Fibroblast of skin of right biceps (primary cell): ENCODE data around the gene MKNK2.
"Not testable (repeated sequence)": the region's sequence is repeated elsewhere in the genome, so short reads cannot be mapped to it uniquely, and the experiment has no call there.

ENCODE experiments used
- DNase-seq: peaks from one replicate; pipeline ENCODE4 v3.0.0-alpha.2; 2013

The MKNK2 gene

DNA sequence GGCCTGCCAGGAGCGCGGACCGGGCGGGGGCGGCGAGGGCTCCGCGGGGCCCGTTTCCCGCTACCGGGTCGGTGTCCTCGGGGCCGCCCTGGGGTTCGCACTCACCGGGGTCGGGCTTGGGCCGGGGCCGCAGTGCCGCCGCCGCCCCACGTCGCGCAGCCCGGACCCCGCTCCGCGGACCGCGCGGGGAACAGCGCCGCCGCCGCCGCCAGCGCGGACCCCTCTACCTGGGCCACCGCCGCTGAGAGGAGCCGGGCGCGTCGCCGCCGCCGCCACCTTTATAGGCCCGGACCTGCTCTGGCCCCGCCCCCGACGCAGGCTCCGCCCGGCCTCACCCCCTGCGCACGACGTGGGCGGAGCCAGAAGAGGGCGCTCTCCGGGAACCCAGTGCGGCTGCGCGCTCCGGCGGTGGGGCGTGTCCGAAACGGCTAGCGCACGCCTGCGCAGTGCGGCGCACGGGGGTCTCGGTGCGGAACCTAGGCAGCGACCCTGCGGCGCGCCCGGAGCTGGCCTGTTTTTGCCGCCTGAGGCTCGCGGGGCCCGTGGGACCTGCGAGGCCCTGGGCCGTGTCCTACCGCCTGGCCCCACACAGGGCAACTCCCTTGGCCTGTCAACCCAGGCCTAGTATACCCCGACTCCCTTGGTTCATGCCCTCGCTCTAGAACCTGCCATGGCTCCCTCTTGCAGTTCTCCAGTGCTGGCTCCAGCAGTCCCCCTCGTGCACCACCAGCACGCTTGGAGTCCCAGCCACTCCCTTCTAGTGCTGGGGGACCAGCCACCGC is at the start of gene MKNK2:
Gene MKNK2, minus strand, starts transcription at position 254 of the 782 bp plus-strand sequence. CDS start 393 bp downstream, outside the sequence.
- DNase-seq = peak; percentile 86

DNA sequence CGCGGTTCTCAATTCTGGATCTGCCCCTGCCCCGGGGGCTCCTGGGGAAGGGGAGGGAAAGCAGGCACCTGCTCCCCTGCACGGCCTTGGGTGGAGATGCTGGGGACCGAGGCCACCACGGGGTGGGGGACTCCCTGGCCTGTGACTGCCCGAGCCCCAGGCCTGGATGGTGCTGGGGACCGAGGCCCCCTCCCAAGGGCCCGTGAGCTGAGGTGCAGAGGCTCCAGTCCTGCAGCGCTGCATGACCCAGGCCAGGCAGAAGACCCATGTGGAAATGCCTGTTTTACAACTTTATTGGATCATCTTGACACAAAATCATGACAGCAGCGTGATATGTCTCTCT is 49.6 kb upstream of the MKNK2 start:
- no peak for DNase-seq

DNA sequence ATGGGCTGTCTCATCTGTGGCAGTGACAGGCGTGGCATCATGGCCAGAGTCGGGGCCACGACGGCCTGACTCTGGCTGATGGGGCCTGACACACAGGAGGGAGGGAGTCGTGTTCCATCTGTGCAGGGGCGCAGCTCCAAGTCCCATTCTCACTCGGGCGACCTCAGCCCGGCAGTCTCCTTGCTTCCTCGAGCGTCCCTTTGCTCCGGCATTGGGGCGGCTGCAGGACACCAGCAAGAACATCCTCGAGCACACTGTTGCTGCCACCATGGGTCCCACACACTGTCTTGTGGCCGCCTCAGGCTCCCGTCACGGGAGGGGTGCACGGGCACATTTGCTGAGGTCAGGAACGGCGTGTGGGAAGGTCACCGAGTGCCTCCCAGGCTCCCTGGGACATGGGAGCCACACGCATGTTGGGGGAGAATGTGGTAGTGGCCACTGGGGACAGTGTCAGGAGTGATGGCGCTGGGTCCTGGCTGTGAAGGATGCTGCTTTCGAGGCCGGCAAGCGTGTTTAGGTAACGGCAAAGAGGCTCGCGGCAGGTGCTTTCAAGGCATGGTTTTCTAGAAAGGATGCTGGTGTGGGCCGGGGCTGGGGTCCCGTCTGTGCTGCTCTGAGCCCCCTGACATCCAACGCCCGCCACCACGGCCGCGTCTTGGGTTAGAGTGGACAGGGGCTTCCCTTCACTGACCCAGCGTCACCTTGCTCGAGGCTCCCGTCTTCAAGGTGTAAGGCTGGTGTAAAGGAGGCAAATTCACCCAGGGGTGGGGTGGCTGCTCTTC is 49.1 kb upstream of the MKNK2 start:
- no peak for DNase-seq

DNA sequence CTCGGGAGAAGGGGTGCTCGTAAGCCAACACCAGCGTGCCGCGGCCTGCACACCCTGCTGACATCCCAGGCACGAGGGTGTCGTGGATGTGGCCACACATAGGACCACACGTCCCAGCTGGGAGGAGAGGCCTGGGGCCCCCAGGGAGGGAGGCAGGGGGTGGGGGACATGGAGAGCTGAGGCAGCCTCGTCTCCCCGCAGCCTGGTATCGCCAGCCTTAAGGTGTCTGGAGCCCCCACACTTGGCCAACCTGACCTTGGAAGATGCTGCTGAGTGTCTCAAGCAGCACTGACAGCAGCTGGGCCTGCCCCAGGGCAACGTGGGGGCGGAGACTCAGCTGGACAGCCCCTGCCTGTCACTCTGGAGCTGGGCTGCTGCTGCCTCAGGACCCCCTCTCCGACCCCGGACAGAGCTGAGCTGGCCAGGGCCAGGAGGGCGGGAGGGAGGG is 48.0 kb upstream of the MKNK2 start:
- DNase-seq = no peak

DNA sequence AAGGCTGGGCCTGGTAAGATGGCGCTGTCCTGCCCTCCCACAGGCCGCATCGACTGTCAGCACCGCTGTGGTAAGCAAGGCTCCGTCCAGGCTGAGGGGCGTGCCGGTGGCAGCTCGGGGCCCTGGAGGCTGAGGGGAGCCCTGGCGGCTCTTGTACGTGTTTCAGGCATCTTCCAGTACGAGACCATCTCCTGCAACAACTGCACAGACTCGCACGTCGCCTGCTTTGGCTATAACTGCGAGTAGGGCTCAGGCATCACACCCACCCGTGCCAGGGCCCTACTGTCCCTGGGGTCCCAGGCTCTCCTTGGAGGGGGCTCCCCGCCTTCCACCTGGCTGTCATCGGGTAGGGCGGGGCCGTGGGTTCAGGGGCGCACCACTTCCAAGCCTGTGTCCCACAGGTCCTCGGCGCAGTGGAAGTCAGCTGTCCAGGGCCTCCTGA is 46.9 kb upstream of the MKNK2 start:
- no peak for DNase-seq

DNA sequence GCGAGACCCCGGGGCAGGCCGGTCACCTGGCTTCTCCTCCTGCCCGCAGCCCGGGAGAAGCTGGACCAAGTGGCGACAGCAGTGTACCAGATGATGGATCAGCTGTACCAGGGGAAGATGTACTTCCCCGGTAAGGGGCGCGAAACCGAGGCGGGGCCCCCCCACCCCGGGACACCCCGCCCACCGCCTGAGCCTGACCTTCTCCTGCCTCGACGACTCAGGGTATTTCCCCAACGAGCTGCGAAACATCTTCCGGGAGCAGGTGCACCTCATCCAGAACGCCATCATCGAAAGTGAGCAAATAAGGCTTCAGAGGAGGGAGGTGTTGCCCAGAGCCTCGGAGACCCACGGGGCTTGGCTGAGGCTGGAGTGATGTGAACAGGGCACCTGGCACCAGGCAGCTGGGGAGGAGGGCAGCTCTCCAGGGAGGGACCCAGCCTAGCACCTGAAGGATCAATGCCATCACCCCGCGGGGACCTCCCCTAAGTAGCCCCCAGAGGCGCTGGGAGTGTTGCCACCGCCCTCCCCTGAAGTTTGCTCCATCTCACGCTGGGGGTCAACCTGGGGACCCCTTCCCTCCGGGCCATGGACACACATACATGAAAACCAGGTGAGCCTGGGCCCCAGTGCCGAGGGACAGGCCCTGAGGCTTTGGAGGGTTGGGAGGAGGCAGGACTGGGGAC is 46.3 kb upstream of the MKNK2 start:
- DNase-seq = no peak

- peak; percentile 96 for DNase-seq
These were observed 45.6 kb upstream of the MKNK2 start, which contains the start of gene IZUMO4 for GRCh38 chr19:2096480-2097202. Gene IZUMO4, plus strand, starts transcription at chr19:2096915. Its CDS starts 31 bp downstream, at chr19:2096946.

GRCh38 chr19:2096034-2096479 is 45.0 kb upstream of the MKNK2 start, which contains the start of gene MOB3A:
Gene MOB3A, minus strand, starts transcription at chr19:2096326. Its CDS starts 17,766 bp downstream, at chr19:2078560.
- peak; percentile 96 for DNase-seq

GRCh38 chr19:2091926-2092525 is 41.0 kb upstream of the MKNK2 start:
- not testable (repeated sequence) for DNase-seq

GRCh38 chr19:2089727-2090053 is 38.6 kb upstream of the MKNK2 start:
- DNase-seq = no peak

DNA sequence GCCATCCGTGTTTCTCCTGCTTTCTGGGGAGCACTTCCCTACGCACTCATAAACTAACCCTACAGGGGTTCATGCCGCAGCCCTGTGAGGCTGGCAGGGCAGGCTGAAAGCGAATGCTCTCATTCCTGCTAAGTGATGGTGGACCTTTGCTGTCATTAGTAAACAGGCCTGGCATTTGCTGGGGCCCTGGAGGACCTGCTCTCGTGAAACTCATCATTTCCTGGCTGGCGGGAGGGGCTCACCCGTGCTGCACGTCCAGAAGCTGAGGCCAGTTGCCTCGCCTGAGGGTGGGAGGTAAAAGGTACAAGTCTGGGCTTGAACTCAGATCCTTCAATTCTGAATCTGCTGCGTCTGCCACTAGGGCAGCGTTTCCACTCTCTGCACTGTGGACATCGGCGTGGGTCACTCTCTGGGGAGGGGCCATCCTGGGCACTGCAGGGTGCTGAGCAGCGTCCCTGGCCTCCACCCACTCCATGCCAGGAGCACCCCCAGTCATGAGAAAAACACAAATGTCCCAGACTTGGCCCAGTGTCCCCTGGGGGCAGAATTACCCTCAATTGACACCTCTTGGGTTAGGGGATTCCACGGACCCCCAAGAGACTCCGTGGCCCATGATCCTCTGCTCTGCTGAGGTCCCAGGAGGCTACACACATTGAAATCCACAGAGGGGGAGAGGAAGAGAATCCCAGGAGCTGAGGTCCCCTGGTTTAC is 38.1 kb upstream of the MKNK2 start:
- DNase-seq = peak; percentile 29

DNA sequence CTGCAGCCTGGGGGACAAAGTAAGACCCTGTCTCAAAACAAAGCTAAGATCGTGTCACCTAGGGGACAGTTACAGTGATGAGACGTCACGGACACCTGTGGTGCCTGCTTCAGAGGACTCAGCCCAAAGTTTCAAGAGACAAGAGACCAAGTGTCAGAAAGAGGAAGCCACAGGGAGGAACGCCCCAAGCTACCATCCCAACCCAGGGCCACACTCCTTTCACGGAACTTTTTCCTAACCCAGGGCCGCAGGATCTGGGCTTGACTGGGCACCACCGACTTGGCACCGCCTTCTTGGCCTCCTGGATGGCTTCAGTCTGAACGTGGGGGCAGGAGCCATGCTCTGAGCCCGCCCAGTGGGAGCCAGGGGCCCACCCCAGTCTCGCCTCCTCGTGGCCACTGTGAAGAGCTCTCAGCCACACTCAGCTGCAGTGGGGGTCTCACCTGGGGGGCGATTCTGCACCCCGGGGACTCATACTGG is 36.6 kb upstream of the MKNK2 start:
- no peak for DNase-seq

DNA sequence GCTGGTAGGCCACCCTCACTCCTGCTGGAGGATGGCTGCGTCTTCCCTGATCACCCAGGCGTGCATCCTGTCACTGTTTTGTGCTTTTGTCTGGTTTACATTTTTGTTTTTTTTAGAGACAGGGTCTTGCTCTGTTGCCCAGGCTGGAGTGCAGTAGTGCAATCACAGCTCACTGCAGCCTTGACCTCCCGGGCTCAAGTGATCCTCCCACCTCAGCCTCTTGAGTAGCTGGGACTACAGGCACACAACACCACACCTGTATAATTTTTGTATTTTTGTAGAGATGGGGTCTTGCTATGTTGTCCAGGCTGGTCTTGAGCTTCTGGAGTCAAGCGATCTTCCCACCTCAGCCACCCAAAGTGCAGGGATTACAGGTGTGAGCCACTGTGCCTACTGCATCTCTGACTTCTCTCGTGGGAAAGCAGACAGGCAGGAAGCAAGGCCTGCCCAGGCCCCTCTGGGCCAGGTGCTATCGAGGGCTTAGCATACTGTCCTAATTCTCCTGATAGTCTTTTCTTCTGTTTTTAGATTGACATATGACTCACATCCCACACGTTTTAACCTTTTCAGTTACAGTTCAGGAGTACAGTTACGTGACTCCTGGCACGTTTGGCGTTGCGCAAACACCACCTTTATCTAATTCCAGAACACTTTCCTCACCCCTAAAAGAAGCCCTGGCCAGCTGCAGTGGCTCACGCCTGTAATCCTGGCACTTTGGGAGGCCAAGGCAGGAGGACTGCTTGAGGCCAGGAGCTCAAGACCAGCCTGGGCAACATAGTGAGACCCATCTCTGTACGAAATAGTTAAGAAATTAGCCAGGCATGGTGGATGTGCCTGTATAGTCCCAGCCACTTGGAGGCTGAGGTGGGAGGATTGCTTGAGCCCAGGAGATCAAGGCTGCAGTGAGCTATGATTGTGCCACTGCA is 35.9 kb upstream of the MKNK2 start:
- peak; percentile 23 for DNase-seq

DNA sequence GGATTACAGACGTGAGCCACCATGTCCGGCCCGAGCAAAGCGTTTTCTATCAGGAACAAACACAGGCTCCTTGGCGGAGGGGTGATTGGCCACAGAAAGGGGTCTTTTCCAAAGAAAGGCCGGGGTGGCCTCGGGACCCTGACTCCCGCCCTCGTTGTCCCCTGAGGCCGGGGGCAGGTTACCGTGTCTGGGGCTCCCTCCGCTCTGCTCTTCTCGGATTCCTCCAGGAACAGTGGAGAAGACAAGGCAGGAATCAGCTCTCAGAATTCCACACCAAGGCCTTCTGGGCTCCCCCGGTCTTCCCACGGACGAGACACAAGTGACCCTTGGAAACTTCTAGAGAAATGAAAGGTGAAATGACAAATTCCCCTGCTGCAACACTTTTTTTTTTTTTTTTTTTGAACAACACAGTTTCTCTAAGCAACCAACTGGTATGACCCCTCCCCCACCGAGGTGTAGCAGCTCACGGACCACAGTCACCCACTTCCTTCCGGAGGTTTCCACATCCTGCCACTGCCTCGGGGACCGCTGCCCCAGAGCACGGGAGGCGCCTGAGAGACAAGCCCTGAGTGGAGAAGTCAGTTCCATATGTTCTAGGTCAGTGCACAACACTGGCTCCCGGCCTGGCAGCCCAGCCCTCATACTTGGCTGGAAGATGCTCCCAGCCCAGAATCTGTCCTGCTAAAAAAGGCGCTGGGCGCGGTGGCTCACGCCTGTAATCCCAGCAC is 34.1 kb upstream of the MKNK2 start:
- DNase-seq = peak; percentile 47

- no peak for DNase-seq
These were observed 32.3 kb upstream of the MKNK2 start for GRCh38 chr19:2083174-2083854.

GRCh38 chr19:2081873-2082810 is 31.1 kb upstream of the MKNK2 start:
- DNase-seq = no peak

DNA sequence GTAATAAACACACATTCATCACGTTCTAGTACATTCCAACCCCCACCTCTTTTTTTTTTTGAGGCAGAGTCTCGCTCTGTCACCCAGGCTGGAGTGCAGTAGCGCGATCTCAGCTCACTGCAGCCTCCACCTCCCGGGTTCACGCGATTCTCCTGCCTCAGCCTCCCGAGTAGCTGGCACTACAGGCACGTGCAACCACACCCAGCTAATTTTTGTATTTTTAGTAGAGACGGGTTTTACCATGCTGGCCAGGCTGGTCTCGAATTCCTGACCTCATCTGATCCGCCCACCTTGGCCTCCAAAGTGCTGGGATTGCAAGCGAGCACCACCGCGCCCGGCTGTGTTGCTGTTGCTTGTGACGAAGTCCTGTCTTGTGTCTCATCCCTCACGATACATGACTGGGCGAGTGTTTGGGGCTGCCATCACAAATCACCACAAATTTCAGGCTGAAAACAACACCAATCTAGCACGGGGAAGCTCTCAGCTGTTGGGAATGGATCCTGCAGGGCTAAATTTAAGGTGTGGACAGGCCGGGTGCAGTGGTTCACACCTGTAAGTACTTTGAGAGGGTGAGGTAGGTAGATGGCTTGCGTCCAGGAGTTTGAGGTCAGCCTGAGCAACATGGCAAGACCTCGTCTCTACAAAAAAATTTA is 29.4 kb upstream of the MKNK2 start:
- DNase-seq = no peak
